SK-N-SH treated with all-trans-retinoic acid at 6 μM for 48 hours (cell line): Measurements from ENCODE around the gene COX6A2.
A peak's percentile ranks its signal among the peaks of the same experiment; 100 is the strongest.

Experiments used
- ATAC-seq: fragments of 200-7000 bp; cut with Tn5 transposase; 3 replicates; pipeline ENCODE4 v1.9.1; 2020; ENCODE audit warnings: mild to moderate bottlenecking, moderate library complexity
- ARNTL ChIP-seq: fragments of 450-650 bp; formaldehyde crosslinking; IDR thresholded peaks from 2 replicates; pipeline ENCODE4 v1.5.0; 2020; ENCODE audit warnings: low read depth, mild to moderate bottlenecking, moderate library complexity, borderline replicate concordance
- CREB5 ChIP-seq: fragments of 250-450 bp; sonication (Bioruptor Pico); IDR thresholded peaks from 2 replicates; pipeline ENCODE4 v1.5.1; 2020; ENCODE audit warnings: low read depth, mild to moderate bottlenecking, moderate library complexity
- CSDC2 ChIP-seq: fragments of 250-450 bp; sonication (Bioruptor Pico); IDR thresholded peaks from 2 replicates; pipeline ENCODE4 v1.5.0; 2020; ENCODE audit warnings: mild to moderate bottlenecking, moderate library complexity
- CSRNP3 ChIP-seq: fragments of 250-450 bp; sonication (Bioruptor Pico); IDR thresholded peaks from 2 replicates; pipeline ENCODE4 v1.5.1; 2021; ENCODE audit warnings: mild to moderate bottlenecking, moderate library complexity
- GLIS3 ChIP-seq: fragments of 250-450 bp; sonication (Bioruptor Pico); IDR thresholded peaks from 2 replicates; pipeline ENCODE4 v1.5.0; 2020; ENCODE audit warnings: mild to moderate bottlenecking, moderate library complexity
- ISL1 ChIP-seq: fragments of 250-450 bp; sonication (Bioruptor Pico); IDR thresholded peaks from 2 replicates; pipeline ENCODE4 v2.1.2; 2022; ENCODE audit warnings: mild to moderate bottlenecking, moderate library complexity
- OSR1 ChIP-seq: fragments of 250-450 bp; sonication (Bioruptor Pico); IDR thresholded peaks from 2 replicates; pipeline ENCODE4 v1.8.0; 2022; ENCODE audit warnings: moderate library complexity, mild to moderate bottlenecking, inconsistent platforms
- PATZ1 ChIP-seq: fragments of 250-450 bp; sonication (Bioruptor Pico); IDR thresholded peaks from 2 replicates; pipeline ENCODE4 v1.8.0; 2020; ENCODE audit warnings: mild to moderate bottlenecking, moderate library complexity, borderline replicate concordance
- POU6F1 ChIP-seq: fragments of 250-450 bp; sonication (Bioruptor Pico); IDR thresholded peaks from 2 replicates; pipeline ENCODE4 v1.8.0; 2021; ENCODE audit warnings: low read depth, mild to moderate bottlenecking, moderate library complexity, borderline replicate concordance
- PPARA ChIP-seq: fragments of 250-450 bp; sonication (Bioruptor Pico); IDR thresholded peaks from 2 replicates; pipeline ENCODE4 v1.5.0; 2020; ENCODE audit warnings: mild to moderate bottlenecking, borderline replicate concordance
- RARB ChIP-seq: fragments of 250-450 bp; sonication (Bioruptor Pico); IDR thresholded peaks from 2 replicates; pipeline ENCODE4 v1.8.0; 2021; ENCODE audit warnings: mild to moderate bottlenecking, moderate library complexity
- SNAI2 ChIP-seq: fragments of 250-450 bp; sonication (Bioruptor Pico); IDR thresholded peaks from 2 replicates; pipeline ENCODE4 v1.5.0; 2020; ENCODE audit warnings: mild to moderate bottlenecking, moderate library complexity
- TCF4 ChIP-seq: fragments of 250-450 bp; sonication (Bioruptor Pico); IDR thresholded peaks from 2 replicates; pipeline ENCODE4 v1.8.0; 2021; ENCODE audit warnings: mild to moderate bottlenecking, moderate library complexity, borderline replicate concordance
- TOX ChIP-seq: fragments of 250-450 bp; sonication (Bioruptor Pico); IDR thresholded peaks from 2 replicates; pipeline ENCODE4 v1.8.0; 2021; ENCODE audit warnings: mild to moderate bottlenecking, moderate library complexity, borderline replicate concordance
- TSHZ2 ChIP-seq: fragments of 250-450 bp; sonication (Bioruptor Pico); IDR thresholded peaks from 2 replicates; pipeline ENCODE4 v1.5.0; 2020; ENCODE audit warnings: mild to moderate bottlenecking, moderate library complexity
- ZC3H10 ChIP-seq: fragments of 250-450 bp; sonication (Bioruptor Pico); IDR thresholded peaks from 2 replicates; pipeline ENCODE4 v1.5.1; 2021; ENCODE audit warnings: mild to moderate bottlenecking, moderate library complexity
- ZFP3 ChIP-seq: fragments of 250-450 bp; sonication (Bioruptor Pico); IDR thresholded peaks from 2 replicates; pipeline ENCODE4 v1.5.0; 2020; ENCODE audit warnings: mild to moderate bottlenecking, moderate library complexity
- ZFP30 ChIP-seq: fragments of 450-650 bp; formaldehyde crosslinking; IDR thresholded peaks from 2 replicates; pipeline ENCODE4 v1.5.0; 2022; ENCODE audit warnings: mild to moderate bottlenecking, moderate library complexity
- ZNF565 ChIP-seq: fragments of 450-650 bp; formaldehyde crosslinking; conservative IDR thresholded peaks from 2 replicates; pipeline ENCODE4 v1.5.0; 2020; ENCODE audit warnings: low read depth, mild to moderate bottlenecking, moderate library complexity
- ZNF70 ChIP-seq: fragments of 450-650 bp; formaldehyde crosslinking; IDR thresholded peaks from 2 replicates; pipeline ENCODE4 v1.5.0; 2020; ENCODE audit warnings: mild to moderate bottlenecking, moderate library complexity
- ZNF8 ChIP-seq: fragments of 450-650 bp; formaldehyde crosslinking; IDR thresholded peaks from 2 replicates; pipeline ENCODE4 v1.5.0; 2020; ENCODE audit warnings: mild to moderate bottlenecking, moderate library complexity

The COX6A2 gene

GRCh38 chr16:31458844-31459686 lies 30.9 kb upstream of the COX6A2 start, which contains the start of gene ARMC5 (continued):
- TF ChIP-seq POU6F1 (CRISPR knock-in tag) (0 out of 2 replicates have a peak, but pooled peaks have one; percentile 22), ZC3H10 (CRISPR knock-in tag) (no peak), PPARA (CRISPR knock-in tag) (no peak)

- ATAC-seq = peak; percentile 7
- TF ChIP-seq TCF4 (no peak), ZNF70 (CRISPR knock-in tag) (no peak), ZFP3 (CRISPR knock-in tag) (no peak), POU6F1 (CRISPR knock-in tag) (no peak), ISL1 (CRISPR knock-in tag) (no peak), ARNTL (no peak), TSHZ2 (CRISPR knock-in tag) (no peak), CREB5 (CRISPR knock-in tag) (no peak), RARB (CRISPR knock-in tag) (no peak), ZNF8 (CRISPR knock-in tag) (no peak), ZNF565 (no peak), PPARA (CRISPR knock-in tag) (no peak), CSDC2 (no peak), CSRNP3 (CRISPR knock-in tag) (no peak), GLIS3 (CRISPR knock-in tag) (no peak), TOX (no peak), SNAI2 (CRISPR knock-in tag) (no peak), ZFP30 (CRISPR knock-in tag) (no peak), OSR1 (no peak), PATZ1 (CRISPR knock-in tag) (no peak)
Measured at GRCh38 chr16:31458073-31458843, 30.1 kb upstream of the COX6A2 start.
